NCI-H526 (cell line): ENCODE measurements around the gene MAPK14.

Source experiments
- DNase-seq, 2 experiments: peaks; one replicate each; lab custom pipeline; 2025; lab: John Stamatoyannopoulos, UW

The MAPK14 gene

DNA sequence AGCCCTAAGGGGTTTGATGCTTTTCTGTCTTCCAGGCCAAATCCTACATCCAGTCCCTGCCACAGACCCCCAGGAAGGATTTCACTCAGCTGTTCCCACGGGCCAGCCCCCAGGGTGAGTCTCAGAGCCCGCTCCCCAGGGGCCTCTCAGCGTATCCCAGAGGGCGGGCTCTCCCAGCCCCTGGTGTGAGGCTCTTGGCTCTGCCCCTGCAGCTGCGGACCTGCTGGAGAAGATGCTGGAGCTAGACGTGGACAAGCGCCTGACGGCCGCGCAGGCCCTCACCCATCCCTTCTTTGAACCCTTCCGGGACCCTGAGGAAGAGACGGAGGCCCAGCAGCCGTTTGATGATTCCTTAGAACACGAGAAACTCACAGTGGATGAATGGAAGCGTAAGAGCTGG lies 111.1 kb downstream of the MAPK14 start:
- DNase-seq, result no peak

DNA sequence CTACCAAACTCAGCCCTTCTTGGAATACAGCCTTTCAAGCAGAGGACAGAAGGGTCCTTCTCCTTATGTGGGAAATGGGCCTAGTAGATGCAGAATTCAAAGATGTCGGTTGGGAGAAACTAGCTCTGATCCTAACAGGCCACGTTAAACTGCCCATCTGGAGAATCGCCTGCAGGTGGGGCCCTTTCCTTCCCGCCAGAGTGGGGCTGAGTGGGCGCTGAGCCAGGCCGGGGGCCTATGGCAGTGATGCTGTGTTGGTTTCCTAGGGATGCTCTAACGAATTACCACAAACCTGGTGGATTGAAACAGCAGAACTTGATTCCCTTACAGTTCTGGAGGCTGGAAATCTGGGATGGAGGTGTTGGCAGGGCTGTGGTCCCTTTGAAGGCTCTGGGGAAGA lies 111.8 kb downstream of the MAPK14 start:
- DNase-seq, result peak in 1 of 2 experiments; percentile 35

DNA sequence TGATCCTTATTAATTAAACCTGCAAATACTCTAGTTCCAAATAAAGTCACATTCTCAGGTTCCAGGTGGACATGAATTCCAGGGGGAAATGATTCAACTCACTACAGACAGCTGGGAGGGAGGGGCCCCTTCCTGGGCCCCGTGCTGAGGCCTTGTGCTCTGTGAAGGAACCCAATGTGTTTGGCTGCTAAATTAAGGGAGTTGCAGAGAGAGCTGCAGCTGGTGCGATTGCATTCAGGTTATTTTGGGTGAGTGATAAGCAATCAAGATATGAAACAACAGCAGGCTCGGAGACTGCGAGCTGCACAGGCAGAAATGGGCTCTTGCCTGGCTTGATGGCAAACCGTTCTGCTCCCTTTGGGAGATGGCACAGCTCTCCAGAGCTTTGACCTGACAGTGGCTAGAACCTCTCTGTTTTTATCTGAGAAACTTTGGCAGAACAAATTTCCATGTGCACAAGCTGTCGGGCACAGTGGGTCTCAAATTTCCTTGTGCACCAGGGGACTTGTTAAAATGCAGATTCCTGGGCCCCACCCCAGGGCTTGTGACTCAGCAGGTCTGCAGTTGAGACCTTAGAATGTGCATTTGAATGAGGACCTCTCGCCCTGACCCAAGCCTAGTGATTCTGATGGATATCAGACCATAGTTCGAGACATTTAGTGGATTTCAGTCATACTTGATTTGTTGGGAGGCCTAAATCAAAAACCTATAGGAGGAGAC lies 112.5 kb downstream of the MAPK14 start:
- no peak for DNase-seq

DNA sequence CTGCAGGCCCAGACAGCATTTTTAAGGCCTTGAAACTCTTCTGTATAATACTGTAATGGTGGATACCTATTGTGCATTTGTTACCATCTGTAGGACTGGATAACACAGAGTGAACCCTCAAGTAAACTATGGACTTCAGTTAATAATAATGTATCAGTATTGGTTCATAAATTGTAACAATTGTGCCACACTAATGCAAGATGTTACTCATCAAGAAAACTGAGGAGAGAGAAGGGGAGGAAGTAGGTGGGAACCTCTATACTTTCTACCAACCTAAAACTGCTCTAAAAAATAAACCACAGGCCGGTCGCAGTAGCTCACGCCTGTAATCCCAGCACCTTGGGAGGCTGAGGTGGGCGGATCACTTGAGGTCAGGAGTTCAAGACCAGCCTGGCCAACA lies 113.5 kb downstream of the MAPK14 start:
- no peak for DNase-seq

DNA sequence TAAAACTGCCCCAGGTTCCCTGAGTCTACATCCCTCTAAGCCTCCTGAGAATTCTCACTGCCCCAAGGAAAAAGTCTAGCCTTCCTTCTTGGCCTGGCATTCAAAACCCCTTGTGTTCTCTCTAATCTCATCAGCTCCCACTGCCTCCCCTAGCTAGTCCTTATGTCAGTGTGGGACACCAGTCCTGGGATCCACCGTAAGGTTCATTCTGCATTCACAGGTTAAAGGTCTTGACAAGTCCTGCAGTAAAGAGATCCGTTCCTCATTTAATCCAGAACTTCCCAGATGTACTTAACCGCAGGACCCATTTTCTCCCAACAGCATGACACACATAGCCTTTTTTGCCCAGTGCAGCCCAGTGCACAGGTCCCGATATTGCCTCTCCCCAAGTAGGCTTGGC lies 114.4 kb downstream of the MAPK14 start:
- no peak for DNase-seq

DNA sequence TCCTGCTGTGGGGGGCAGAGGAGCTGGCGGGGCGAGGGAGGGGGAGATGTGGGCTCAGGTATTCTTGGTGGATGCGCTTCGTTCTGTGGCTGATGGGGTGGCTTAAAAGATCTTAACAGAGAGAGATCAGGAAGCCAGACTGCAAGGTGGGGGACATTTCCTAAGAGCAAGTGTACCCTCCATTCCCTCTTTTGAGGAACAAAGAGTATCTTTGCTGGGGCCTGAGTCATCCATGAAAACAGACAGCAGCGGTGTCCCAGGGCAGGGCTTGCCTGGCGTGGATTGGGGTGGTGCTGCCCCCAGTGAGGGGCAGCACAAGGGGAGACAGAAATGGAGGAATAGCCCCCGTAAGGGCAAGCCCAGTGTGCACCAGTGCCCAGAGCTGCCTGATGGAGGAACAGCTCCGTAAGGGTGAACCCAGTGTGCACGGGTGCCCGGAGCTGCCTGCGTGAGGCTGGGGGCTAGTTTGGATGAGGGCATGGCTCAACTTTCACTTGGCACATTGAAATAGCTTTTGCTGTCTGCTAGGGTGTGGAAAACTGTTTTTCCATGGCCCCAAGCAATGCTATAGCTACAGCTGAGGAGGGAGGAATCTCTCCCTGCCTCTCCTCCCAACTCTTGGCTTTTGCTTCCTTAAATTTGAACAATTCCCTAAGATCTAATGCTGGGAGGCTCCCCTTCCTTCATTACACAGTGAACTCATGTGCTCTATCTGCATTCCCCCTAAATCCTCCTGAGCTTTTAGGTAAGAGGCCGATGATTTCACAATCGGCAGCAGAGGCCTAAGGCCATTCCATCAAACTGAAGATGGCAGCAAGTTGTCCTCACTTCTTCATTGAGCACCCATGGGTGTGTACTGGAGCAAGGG lies 115.6 kb downstream of the MAPK14 start:
- DNase-seq, result no peak

DNA sequence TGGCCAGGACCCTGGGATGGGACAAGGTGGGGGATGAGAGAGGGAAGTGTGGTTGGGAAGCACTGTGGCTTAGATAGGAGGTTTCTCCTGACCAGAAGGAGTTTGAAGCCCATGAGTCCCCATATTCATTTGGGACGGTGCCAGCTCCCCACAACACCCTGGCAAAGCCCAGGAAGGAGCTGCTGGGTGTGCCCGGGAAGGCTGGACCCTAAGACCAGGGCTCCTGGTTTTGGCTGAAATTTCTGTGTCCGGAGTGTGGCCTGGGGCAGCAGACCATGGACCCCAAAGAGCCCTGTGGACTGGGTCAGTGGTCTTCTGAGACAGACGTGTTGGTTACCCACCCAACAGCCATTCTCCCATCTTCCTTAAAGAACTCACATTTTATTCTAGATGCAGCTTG lies 117.9 kb downstream of the MAPK14 start:
- no peak for DNase-seq

DNA sequence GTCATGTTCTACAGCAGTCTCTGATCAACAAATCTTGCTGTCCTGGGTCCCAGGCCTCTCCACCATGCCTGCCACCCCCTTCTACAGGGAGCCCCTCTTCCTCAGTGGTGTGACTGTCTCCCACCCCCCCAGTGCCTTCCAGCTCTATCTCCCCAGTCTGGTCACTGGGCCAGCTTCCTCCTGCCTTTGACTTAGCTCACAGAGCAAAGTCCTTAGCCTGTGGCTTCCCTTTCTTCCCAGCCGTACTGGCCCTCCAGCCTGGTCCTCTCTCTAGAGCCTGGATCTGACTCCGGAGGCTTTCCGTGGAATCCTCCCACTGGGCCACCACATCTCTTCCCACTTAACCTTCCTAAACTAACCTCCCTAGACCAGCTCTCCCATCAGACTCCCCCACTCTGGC lies 119.7 kb downstream of the MAPK14 start:
- no peak for DNase-seq

DNA sequence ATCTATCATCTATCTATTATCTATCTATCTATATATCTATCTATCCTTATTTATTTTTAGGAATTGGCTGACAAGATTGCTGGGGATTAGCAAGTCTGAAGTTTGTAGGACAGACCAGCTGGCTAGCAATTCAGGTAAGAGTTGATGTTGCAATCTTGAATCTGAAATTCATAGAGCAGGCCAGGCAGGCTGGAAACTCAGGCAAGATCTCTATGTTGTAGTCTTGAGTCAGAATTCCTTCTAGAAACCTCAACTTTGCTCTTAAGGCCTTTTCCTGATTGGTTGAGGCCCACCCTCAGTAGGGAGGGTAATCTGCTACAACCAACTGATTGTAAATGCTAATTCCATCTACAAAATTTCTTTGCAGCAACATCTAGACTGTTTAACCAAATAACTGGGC lies 121.9 kb downstream of the MAPK14 start:
- DNase-seq, result no peak

DNA sequence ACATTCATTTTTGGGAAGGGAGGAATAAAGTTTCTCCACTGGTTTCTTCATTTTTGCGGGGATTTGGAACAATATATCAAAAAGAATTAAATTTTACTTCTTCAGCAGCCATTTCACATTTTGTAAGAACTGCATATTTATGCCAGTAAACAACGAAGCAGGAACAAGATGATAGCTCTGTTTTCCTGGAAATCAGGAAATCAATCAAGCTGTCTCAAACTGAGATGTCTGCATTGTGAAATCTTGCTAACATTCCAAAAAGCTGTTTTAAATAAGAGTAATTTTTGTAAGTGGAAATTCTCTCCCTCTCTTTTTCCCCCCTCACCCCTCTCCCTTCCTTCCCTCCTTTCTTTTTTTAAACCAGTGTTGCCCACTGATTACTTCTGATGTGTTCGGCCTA lies 122.7 kb downstream of the MAPK14 start:
- no peak for DNase-seq

DNA sequence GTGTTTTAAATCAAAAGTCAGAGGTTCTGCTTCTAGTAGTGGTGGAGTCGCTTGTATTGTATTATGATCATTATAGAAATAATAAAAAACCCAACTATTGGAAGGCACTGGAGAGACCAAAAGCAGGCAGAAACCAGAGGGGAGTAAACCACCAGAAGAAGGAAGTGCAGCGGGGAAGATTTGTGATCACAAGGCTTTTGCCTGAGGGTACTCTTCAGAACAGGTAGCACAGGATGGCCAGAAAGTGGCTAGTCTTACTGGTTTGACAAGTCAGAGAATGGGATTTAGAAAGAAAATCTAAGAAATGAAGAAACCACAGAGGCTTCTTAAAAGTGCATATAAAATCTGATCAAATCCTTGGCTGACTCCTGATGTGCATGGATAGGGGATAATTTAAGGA lies 126.7 kb downstream of the MAPK14 start:
- no peak for DNase-seq

DNA sequence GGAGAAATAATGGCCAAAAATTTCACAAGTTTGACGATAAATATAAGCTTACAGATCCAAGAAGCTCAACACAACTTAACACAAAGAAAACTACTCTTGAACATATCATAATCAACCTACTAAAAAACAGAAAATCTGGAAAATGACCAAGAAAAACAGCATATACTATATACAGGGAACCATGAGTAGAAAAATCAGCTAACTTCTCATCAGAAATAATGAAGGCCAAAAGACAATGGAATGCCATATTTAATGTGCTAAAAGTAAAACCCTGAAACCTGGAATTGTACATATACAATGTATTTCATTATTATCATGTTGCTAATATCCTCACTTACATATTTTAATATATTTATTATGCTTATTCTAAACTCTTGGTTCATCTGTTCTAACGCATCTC lies 128.1 kb downstream of the MAPK14 start:
- no peak for DNase-seq

DNA sequence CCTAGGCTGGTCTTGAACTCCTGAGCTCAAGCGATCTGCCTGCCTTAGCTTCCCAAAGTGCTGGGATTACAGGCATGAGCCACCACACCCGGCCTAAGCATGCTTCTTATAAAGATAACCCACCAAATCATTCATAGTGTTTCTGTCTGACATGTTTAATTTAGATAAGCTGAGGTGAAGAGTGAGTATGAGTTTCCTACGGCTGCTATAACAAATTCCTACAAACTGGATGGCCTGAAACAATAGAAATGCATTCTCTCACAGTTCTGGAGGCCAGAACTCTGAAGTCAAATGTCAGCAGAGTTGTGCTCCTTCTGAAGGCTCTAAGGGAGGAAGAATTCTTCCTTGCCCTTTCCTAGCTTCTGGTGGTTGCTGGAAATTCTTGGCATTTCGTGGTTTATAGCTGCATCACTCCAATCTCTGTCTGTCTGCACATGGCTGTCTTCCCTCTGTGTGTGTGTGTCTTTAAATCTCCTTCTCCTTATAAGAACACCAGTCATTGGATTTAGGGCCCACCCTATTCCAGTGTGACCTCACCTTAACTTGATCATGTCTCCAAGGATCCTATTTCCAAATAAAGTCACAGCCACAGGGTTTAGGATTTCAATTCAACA lies 132.6 kb downstream of the MAPK14 start:
- no peak for DNase-seq
